HFFc6 (cell line): ENCODE measurements around the gene PXT1. TPM values are rescaled to one million over a fixed set of nuclear protein-coding genes. Genes with fewer than 3 reads are reported as not detected.

Experiments
- DNase-seq: peaks from one replicate; pipeline ENCODE4 v3.0.0-alpha.2; 2018
- H3K27ac Mint-ChIP-seq: 2 replicates; pipeline ENCODE4 v1.8.0; 2020; ENCODE audit warnings: mild to moderate bottlenecking, mixed read lengths
- H3K27me3 Mint-ChIP-seq: 2 replicates; pipeline ENCODE4 v1.8.0; 2021; ENCODE audit warnings: mild to moderate bottlenecking, moderate library complexity, mixed read lengths; ENCODE audit not compliant: insufficient read depth
- H3K36me3 Mint-ChIP-seq: 2 replicates; pipeline ENCODE4 v1.8.0; 2021; ENCODE audit warnings: low read depth, mixed read lengths
- H3K4me1 Mint-ChIP-seq: 2 replicates; pipeline ENCODE4 v1.8.0; 2020; ENCODE audit warnings: low read depth, mixed read lengths
- H3K4me3 Mint-ChIP-seq: 2 replicates; pipeline ENCODE4 v1.8.0; 2020; ENCODE audit warnings: mild to moderate bottlenecking, moderate library complexity, mixed read lengths
- H3K9me3 Mint-ChIP-seq: 2 replicates; pipeline ENCODE4 v1.8.0; 2020; ENCODE audit warnings: mild to moderate bottlenecking, mixed read lengths
- CTCF ChIP-seq: fragments of 200-600 bp; sonication (generic); IDR thresholded peaks from 2 replicates; pipeline ENCODE4 v1.5.0; 2021; ENCODE audit warnings: antibody characterized with exemption, mild to moderate bottlenecking
- total RNA-seq, 6 experiments: library from RNA; stranded (reverse); fragmentation: NEBNext Ultra II Directional; extraction: Animal tissue kit (Norgen Biotek cat#: 25700); gene quantifications; 2 replicates in 1 of 6; 3 replicates in 5 of 6; pipeline ENCODE4 v1.2.3, GENCODE V29; 2021

Gene PXT1
- total RNA-seq, 6 experiments from 2014 or later, result 0.09 to 0.12 (median 0.09) TPM; not detected in 3

- H3K4me1 Mint-ChIP-seq, result peaks cover 9% of the 10 kb centered on the region
Observed at GRCh38 chr6:36362551-36363370, 79.9 kb downstream of the PXT1 start.

GRCh38 chr6:36361071-36361470 is 81.6 kb downstream of the PXT1 start:
- H3K4me1 Mint-ChIP-seq, result peaks cover 9% of the 10 kb centered on the region

More at GRCh38 chr6:36362551-36363370, 79.9 kb downstream of the PXT1 start:
- TF ChIP-seq CTCF, result no peak
- 0 out of 2 replicates have a peak, but pooled peaks cover 5% of the 10 kb centered on the region for H3K36me3 Mint-ChIP-seq
- no peaks in the 10 kb centered on the region for H3K9me3 Mint-ChIP-seq
- no peak for DNase-seq
- H3K4me3 Mint-ChIP-seq, result no peak overlapping the region
- H3K27me3 Mint-ChIP-seq, result peaks cover 3% of the 10 kb centered on the region; the same call in 1 of the 2 replicates
- H3K27ac Mint-ChIP-seq, result no peak overlapping the region

GRCh38 chr6:36360241-36361054 is 82.2 kb downstream of the PXT1 start:
- peak; percentile 89 for TF ChIP-seq CTCF
- Mint-ChIP-seq H3K4me1 (peaks cover 9% of the 10 kb centered on the region), H3K36me3 (0 out of 2 replicates have a peak, but pooled peaks cover 5% of the 10 kb centered on the region), H3K4me3 (no peak overlapping the region), H3K9me3 (no peaks in the 10 kb centered on the region), H3K27ac (no peak overlapping the region), H3K27me3 (peaks cover 3% of the 10 kb centered on the region)
- DNase-seq, result peak; percentile 64

More at GRCh38 chr6:36361071-36361470, 81.6 kb downstream of the PXT1 start:
- no peak for DNase-seq
- no peak overlapping the region for H3K4me3 Mint-ChIP-seq
- 0 out of 2 replicates have a peak, but pooled peaks cover 5% of the 10 kb centered on the region for H3K36me3 Mint-ChIP-seq
- H3K9me3 Mint-ChIP-seq, result no peaks in the 10 kb centered on the region
- peaks cover 3% of the 10 kb centered on the region for H3K27me3 Mint-ChIP-seq
- TF ChIP-seq CTCF, result no peak
- H3K27ac Mint-ChIP-seq, result no peak overlapping the region

GRCh38 chr6:36358226-36358915 is 84.3 kb downstream of the PXT1 start:
- 0 out of 2 replicates have a peak, but pooled peaks cover 4% of the 10 kb centered on the region for H3K36me3 Mint-ChIP-seq

More at GRCh38 chr6:36358226-36358915, 84.3 kb downstream of the PXT1 start:
- DNase-seq, result no peak
- peaks cover 15% of the 10 kb centered on the region for H3K4me1 Mint-ChIP-seq
- H3K4me3 Mint-ChIP-seq, result no peak overlapping the region
- no peak for TF ChIP-seq CTCF
- peaks cover 3% of the 10 kb centered on the region for H3K27me3 Mint-ChIP-seq
- no peak overlapping the region for H3K27ac Mint-ChIP-seq
- H3K9me3 Mint-ChIP-seq, result no peaks in the 10 kb centered on the region
